MM.1S (cell line): ENCODE results near the gene NSFL1C.

Experiments
- EZH2 ChIP-seq: fragments of 300-600 bp; sonication (generic); optimal IDR thresholded peaks from 2 replicates; pipeline ENCODE3; 2017; ENCODE audit warnings: low read depth, mild to moderate bottlenecking, antibody characterized with exemption, low read length, mixed read lengths
- EZH2phosphoT487 ChIP-seq: fragments of 300-600 bp; sonication (generic); IDR thresholded peaks from 2 replicates; pipeline ENCODE4 v1.6.1; 2018; ENCODE audit warnings: antibody characterized with exemption, low read length
- TF ChIP-seq, protein P1 (sequence below): fragments of 300-600 bp; sonication (generic); IDR thresholded peaks from 2 replicates; pipeline ENCODE4 v1.5.1; 2016; ENCODE audit warnings: antibody characterized with exemption, low read length, mixed read lengths

DNA sequence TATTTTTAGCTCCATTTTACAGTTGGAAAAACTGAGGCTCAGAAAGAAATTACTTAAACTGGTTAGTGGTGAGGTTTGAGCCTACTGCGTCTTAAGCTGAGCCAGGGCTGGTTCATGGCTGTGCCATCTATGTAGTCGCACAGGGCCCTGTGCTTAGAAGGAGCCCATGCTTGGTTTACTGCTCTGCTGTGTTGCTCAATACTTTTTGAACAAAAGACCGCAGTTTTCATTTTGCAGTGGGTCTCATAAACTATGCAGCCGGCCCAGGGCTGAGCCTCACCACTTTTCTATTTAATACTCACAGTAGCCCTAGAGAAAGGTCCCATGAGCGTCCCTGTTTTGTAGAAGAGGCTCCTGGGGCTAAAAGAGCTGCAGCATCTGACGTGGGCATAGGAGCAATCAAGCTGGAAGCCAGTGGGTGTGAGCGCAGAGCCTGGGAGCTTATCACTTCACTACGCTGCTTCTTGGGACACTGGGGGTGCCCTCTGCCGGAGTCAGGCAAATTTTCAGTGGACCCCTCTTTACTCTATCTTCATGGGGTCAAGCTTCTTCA lies 24.1 kb upstream of the NSFL1C start:
- TF ChIP-seq, protein P1, sequence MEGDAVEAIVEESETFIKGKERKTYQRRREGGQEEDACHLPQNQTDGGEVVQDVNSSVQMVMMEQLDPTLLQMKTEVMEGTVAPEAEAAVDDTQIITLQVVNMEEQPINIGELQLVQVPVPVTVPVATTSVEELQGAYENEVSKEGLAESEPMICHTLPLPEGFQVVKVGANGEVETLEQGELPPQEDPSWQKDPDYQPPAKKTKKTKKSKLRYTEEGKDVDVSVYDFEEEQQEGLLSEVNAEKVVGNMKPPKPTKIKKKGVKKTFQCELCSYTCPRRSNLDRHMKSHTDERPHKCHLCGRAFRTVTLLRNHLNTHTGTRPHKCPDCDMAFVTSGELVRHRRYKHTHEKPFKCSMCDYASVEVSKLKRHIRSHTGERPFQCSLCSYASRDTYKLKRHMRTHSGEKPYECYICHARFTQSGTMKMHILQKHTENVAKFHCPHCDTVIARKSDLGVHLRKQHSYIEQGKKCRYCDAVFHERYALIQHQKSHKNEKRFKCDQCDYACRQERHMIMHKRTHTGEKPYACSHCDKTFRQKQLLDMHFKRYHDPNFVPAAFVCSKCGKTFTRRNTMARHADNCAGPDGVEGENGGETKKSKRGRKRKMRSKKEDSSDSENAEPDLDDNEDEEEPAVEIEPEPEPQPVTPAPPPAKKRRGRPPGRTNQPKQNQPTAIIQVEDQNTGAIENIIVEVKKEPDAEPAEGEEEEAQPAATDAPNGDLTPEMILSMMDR = no peak
- no peak for TF ChIP-seq EZH2
- no peak for TF ChIP-seq EZH2phosphoT487
